ENCODE data around the gene KRCC1. TPM values are rescaled to one million over a fixed set of nuclear protein-coding genes. Genes with fewer than 3 reads are reported as not detected.

KRCC1 gene
- total and polyA plus RNA-seq, 2 experiments from 2014 or later: 10.3 to 12.5 TPM

DNA sequence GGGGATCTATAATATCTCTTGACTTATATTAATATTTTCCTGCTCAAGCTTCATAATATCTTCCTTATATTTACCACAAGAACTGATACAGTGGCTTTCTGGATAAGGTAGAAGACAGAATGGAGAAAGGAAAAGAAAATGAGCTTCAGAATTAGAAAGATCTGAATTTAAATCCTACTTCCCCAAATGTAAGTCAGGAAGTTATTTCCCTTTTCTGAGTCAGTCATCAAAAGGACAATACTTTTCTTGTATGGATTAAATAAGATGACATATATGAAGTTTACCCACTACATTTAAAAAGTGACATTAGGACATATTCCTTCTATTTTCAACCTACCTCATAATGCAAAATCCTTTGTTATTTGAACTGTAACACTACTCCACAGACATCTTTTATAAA lies 19.0 kb downstream of the KRCC1 start:
- Histone ChIP-seq H4K20me1 (replicated peaks; ENCODE audit: insufficient read depth) (no peaks in the 10 kb centered on the region), H3K27ac (ENCODE audit: low read depth) (no peak overlapping the region), H3K4me2 (no peak overlapping the region), H3K27me3 (ENCODE audit: insufficient read depth) (no peaks in the 10 kb centered on the region), H3F3A (replicated peaks; ENCODE audit: low read depth) (no peaks in the 10 kb centered on the region), H3K4me3 (no peak overlapping the region), H3K4me1 (ENCODE audit: insufficient read depth) (no peaks in the 10 kb centered on the region), H3K36me3 (ENCODE audit: insufficient read depth) (0 out of 2 replicates have a peak, but pooled peaks cover 7% of the 10 kb centered on the region), H3K9me2 (ENCODE audit: insufficient read depth) (no peaks in the 10 kb centered on the region), H2AFZ (no peak overlapping the region), H3K79me2 (replicated peaks; ENCODE audit: insufficient read depth) (no peaks in the 10 kb centered on the region)
- no peaks in the 10 kb centered on the region for H3K27me3 Mint-ChIP-seq (ENCODE audit: insufficient read depth, low read depth, poor library complexity)
- no peak for ATAC-seq
- H3K27ac Mint-ChIP-seq: no peak overlapping the region
- TF ChIP-seq NANOG (IDR thresholded peaks at IDR 0.05; ENCODE audit: borderline replicate concordance): no peak
- no peak for TF ChIP-seq EZH2 (IDR thresholded peaks at IDR 0.05; ENCODE audit: low read depth, unreplicated experiment)
- no peak for TF ChIP-seq ZNF462 (CRISPR knock-in tag; IDR thresholded peaks at IDR 0.05)
- no peak for TF ChIP-seq ZNF331 (CRISPR knock-in tag; IDR thresholded peaks at IDR 0.05; ENCODE audit: low read depth)
- no peak for TF ChIP-seq JUNB (IDR thresholded peaks at IDR 0.05; ENCODE audit: unreplicated experiment)
- no peak for TF ChIP-seq EZH2phosphoT487 (IDR thresholded peaks at IDR 0.05; ENCODE audit: unreplicated experiment)
- TF ChIP-seq CREB1 (CRISPR knock-in tag; IDR thresholded peaks at IDR 0.05; ENCODE audit: low read depth): no peak
- TF ChIP-seq ZNF114 (CRISPR knock-in tag; IDR thresholded peaks at IDR 0.05): no peak
- no peak for TF ChIP-seq POLR2AphosphoS5 (IDR thresholded peaks at IDR 0.05; ENCODE audit: low read depth)
- no peak for TF ChIP-seq CTCF (conservative IDR thresholded peaks at IDR 0.05; ENCODE audit: low read depth in 2 of 2)
- TF ChIP-seq STAT1 (IDR thresholded peaks at IDR 0.05; ENCODE audit: unreplicated experiment): no peak
- TF ChIP-seq, protein P1, sequence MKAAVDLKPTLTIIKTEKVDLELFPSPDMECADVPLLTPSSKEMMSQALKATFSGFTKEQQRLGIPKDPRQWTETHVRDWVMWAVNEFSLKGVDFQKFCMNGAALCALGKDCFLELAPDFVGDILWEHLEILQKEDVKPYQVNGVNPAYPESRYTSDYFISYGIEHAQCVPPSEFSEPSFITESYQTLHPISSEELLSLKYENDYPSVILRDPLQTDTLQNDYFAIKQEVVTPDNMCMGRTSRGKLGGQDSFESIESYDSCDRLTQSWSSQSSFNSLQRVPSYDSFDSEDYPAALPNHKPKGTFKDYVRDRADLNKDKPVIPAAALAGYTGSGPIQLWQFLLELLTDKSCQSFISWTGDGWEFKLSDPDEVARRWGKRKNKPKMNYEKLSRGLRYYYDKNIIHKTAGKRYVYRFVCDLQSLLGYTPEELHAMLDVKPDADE (IDR thresholded peaks at IDR 0.05): no peak
- TF ChIP-seq, protein P2, sequence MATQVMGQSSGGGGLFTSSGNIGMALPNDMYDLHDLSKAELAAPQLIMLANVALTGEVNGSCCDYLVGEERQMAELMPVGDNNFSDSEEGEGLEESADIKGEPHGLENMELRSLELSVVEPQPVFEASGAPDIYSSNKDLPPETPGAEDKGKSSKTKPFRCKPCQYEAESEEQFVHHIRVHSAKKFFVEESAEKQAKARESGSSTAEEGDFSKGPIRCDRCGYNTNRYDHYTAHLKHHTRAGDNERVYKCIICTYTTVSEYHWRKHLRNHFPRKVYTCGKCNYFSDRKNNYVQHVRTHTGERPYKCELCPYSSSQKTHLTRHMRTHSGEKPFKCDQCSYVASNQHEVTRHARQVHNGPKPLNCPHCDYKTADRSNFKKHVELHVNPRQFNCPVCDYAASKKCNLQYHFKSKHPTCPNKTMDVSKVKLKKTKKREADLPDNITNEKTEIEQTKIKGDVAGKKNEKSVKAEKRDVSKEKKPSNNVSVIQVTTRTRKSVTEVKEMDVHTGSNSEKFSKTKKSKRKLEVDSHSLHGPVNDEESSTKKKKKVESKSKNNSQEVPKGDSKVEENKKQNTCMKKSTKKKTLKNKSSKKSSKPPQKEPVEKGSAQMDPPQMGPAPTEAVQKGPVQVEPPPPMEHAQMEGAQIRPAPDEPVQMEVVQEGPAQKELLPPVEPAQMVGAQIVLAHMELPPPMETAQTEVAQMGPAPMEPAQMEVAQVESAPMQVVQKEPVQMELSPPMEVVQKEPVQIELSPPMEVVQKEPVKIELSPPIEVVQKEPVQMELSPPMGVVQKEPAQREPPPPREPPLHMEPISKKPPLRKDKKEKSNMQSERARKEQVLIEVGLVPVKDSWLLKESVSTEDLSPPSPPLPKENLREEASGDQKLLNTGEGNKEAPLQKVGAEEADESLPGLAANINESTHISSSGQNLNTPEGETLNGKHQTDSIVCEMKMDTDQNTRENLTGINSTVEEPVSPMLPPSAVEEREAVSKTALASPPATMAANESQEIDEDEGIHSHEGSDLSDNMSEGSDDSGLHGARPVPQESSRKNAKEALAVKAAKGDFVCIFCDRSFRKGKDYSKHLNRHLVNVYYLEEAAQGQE (IDR thresholded peaks at IDR 0.05; ENCODE audit: unreplicated experiment): no peak
- peaks cover 3% of the 10 kb centered on the region; the same call in 1 of the 3 replicates for H3K36me3 Mint-ChIP-seq (ENCODE audit: low read depth)
- no peaks in the 10 kb centered on the region for H3K9me3 Mint-ChIP-seq
- H3K4me1 Mint-ChIP-seq: no peaks in the 10 kb centered on the region; the same call in 2 of the 3 replicates
- H3K4me3 Mint-ChIP-seq: no peak overlapping the region
- no peak for DNase-seq (ENCODE audit: low spot score)

Data from GM23338 (cell line).